ENCODE measurements around the gene CACNA1B. TPM values are rescaled to one million over a fixed set of nuclear protein-coding genes. Genes with fewer than 3 reads are reported as not detected.
A peak's percentile ranks its signal among the peaks of the same experiment; 100 is the strongest.

Gene CACNA1B
- total RNA-seq, 1 donor from 2014 or later: 84.4 TPM

DNA sequence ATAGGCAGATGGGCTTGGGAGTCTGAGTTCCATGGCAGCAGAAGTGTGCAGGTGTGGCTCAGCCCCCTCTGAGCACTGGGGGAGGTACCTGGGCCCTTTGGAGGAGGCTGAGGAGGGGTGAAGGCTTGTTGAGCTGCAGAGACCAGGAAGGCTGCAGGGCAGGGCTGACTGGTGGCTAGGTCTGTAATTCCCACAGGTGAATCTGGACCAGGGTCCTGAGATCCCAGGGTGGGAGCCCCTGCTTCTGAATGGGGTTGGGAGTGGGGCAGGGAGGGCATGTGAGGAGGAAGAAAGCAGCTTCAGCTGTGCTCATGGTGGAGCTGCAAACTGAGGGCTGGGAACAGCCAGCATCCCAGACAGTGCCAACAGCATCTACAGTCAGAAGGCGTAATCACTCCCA is 111.1 kb downstream of the CACNA1B start:
- Mint-ChIP-seq H3K27me3 (ENCODE audit: unreplicated experiment) (peaks cover 16% of the 10 kb centered on the region), H3K36me3 (ENCODE audit: unreplicated experiment) (peaks cover 75% of the 10 kb centered on the region), H3K9me3 (ENCODE audit: unreplicated experiment) (peaks cover 51% of the 10 kb centered on the region), H3K27ac (ENCODE audit: unreplicated experiment) (no peak overlapping the region), H3K4me3 (ENCODE audit: unreplicated experiment) (no peak overlapping the region), H3K4me1 (ENCODE audit: low read depth, unreplicated experiment) (no peaks in the 10 kb centered on the region)
- DNase-seq: no peak
- TF ChIP-seq, protein P1, sequence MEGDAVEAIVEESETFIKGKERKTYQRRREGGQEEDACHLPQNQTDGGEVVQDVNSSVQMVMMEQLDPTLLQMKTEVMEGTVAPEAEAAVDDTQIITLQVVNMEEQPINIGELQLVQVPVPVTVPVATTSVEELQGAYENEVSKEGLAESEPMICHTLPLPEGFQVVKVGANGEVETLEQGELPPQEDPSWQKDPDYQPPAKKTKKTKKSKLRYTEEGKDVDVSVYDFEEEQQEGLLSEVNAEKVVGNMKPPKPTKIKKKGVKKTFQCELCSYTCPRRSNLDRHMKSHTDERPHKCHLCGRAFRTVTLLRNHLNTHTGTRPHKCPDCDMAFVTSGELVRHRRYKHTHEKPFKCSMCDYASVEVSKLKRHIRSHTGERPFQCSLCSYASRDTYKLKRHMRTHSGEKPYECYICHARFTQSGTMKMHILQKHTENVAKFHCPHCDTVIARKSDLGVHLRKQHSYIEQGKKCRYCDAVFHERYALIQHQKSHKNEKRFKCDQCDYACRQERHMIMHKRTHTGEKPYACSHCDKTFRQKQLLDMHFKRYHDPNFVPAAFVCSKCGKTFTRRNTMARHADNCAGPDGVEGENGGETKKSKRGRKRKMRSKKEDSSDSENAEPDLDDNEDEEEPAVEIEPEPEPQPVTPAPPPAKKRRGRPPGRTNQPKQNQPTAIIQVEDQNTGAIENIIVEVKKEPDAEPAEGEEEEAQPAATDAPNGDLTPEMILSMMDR (IDR thresholded peaks at IDR 0.05; ENCODE audit: partially characterized antibody, unreplicated experiment): no peak

DNA sequence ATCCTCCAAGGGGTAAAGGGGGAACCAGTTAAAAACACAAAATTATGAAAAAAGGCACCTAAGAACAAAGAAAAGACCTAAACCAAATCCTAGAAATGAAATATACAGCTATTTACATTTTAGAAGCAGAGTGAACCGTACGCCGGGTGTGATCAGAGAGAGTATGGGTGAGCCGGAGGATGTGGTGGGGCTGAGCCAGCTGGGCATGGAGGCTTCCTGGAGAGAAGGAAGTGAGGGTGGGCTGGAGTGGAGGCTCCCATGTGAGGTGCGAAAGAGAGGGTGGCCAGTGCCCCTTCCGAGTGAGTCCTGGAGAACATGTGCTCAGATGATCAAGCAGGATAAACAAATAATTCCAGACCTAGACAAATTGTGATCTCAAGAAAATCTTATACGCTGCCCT is 111.6 kb downstream of the CACNA1B start:
- no peak overlapping the region for H3K4me3 Mint-ChIP-seq (ENCODE audit: unreplicated experiment)
- TF ChIP-seq, protein P1 (IDR thresholded peaks at IDR 0.05; ENCODE audit: partially characterized antibody, unreplicated experiment): no peak
- H3K9me3 Mint-ChIP-seq (ENCODE audit: unreplicated experiment): peaks cover 52% of the 10 kb centered on the region

DNA sequence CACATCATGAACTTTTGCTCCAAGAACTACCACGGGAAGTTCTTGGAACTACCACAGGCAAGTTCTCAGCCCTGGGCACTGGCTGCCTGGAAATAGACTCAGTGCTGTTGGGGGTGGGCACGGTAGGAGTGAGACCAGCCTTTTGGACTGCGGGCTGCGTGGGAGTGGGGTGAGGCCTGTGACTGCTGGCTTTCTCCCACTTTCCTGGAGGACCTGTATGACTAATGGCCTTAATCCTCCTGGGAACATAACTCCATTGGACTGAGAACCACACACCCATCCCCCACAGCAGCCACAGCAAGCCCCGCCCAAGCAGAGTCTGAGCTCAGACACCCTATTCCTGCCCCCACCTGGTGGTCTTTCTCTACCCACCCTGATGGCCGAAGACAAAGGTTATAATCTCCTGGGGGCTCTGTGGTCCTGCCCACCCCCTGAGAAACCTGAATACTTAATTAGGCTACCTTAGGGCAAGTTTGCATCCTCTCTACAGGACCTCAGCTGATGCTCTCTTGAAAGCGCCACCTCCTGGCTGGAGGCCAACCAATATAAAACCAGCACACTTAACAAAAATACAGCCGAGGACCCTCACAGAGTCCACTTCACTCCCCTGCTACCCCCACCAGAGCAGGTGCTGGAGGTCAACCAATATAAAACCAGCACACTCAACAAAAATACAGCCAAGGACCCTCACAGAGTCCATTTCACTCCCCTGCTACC is 112.6 kb downstream of the CACNA1B start:
- Mint-ChIP-seq H3K9me3 (ENCODE audit: unreplicated experiment) (peaks cover 49% of the 10 kb centered on the region), H3K27ac (ENCODE audit: unreplicated experiment) (no peak overlapping the region), H3K4me3 (ENCODE audit: unreplicated experiment) (peak overlapping the region; percentile 5), H3K4me1 (ENCODE audit: low read depth, unreplicated experiment) (no peaks in the 10 kb centered on the region), H3K27me3 (ENCODE audit: unreplicated experiment) (peaks cover 16% of the 10 kb centered on the region), H3K36me3 (ENCODE audit: unreplicated experiment) (peaks cover 78% of the 10 kb centered on the region)
- TF ChIP-seq, protein P1 (IDR thresholded peaks at IDR 0.05; ENCODE audit: partially characterized antibody, unreplicated experiment): no peak
- no peak for DNase-seq

More for the DNA sequence above, 111.6 kb downstream of the CACNA1B start:
- Mint-ChIP-seq H3K4me1 (ENCODE audit: low read depth, unreplicated experiment) (no peaks in the 10 kb centered on the region), H3K27ac (ENCODE audit: unreplicated experiment) (no peak overlapping the region), H3K36me3 (ENCODE audit: unreplicated experiment) (peaks cover 76% of the 10 kb centered on the region), H3K27me3 (ENCODE audit: unreplicated experiment) (peaks cover 16% of the 10 kb centered on the region)
- no peak for DNase-seq

DNA sequence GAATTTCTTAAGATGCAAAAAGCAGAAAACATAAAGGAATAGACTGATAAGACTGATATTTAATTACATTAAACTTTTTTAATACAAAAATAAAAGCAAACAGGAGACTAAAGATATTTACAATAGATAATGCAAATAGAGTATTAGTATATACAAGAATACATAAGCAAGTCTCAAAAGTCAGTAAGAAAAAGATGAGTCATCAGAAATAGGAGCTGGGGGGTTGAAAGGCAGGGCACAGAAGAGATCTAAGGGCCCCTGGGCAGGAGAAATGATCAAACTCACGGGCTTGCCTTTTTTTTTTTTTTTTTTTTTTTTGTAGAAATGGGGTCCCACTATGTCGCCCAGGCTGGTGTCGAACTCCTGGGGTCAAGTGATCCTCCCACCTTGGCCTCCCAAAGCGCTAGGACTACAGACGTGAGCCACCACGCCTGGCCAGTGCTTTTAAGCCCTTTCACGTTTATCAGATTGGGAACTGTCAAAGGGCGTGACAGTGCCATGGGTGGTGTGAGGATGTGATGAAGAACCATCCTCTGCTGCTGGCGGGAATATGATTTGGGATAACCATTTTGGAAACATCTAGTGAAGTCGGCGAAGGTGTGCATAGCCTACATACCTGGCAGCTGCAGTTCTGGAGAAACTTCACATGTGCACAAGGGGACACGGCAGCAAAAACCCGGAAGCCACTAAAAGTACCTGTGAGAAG is 126.1 kb downstream of the CACNA1B start:
- Mint-ChIP-seq H3K27me3 (ENCODE audit: unreplicated experiment) (peaks cover 15% of the 10 kb centered on the region), H3K4me1 (ENCODE audit: low read depth, unreplicated experiment) (peaks cover 10% of the 10 kb centered on the region), H3K27ac (ENCODE audit: unreplicated experiment) (no peak overlapping the region), H3K36me3 (ENCODE audit: unreplicated experiment) (peaks cover 22% of the 10 kb centered on the region), H3K4me3 (ENCODE audit: unreplicated experiment) (no peak overlapping the region), H3K9me3 (ENCODE audit: unreplicated experiment) (peaks cover 8% of the 10 kb centered on the region)
- TF ChIP-seq, protein P1 (IDR thresholded peaks at IDR 0.05; ENCODE audit: partially characterized antibody, unreplicated experiment): no peak
- DNase-seq: no peak

Data from glutamatergic neuron (in vitro differentiated cells).